Liver (tissue), 3 donors: ENCODE data around the gene MST1.

ENCODE experiments used
- CTCF ChIP-seq: fragments of 150-350 bp; IDR thresholded peaks from 2 replicates; pipeline ENCODE4 v1.5.1; 2017; ENCODE audit warnings: improper control_type of control experiment, low read depth, low read length; ENCODE audit not compliant: missing input control
- EGR1 ChIP-seq, 2 donors: IDR thresholded peaks; 2 replicates each; pipeline ENCODE4 v1.6.1; 2016 to 2018; ENCODE audit warnings: antibody characterized with exemption in 2 of 2, low read depth in 2 of 2
- GABPA ChIP-seq, 2 donors: IDR thresholded peaks in 1 of 2; conservative IDR thresholded peaks in 1 of 2; 2 replicates each; pipeline ENCODE4 v1.6.1; 2016; ENCODE audit warnings: antibody characterized with exemption in 2 of 2, mild to moderate bottlenecking in 1 of 2, moderate library complexity in 1 of 2
- JUND ChIP-seq, 2 donors: IDR thresholded peaks; 2 replicates each; pipeline ENCODE4 v1.6.1; 2016; ENCODE audit warnings: antibody characterized with exemption in 2 of 2
- REST ChIP-seq: IDR thresholded peaks from 2 replicates; pipeline ENCODE4 v1.6.1; 2016; ENCODE audit warnings: antibody characterized with exemption, mild to moderate bottlenecking
- donor health status: healthy.
- donor health status: healthy.

GRCh38 chr3:49655731-49656285 lies 33.5 kb downstream of the MST1 start:
- TF ChIP-seq CTCF: no peak
- no peak for TF ChIP-seq EGR1 (IDR thresholded peaks at IDR 0.05; ENCODE audit: low read depth in 2 of 2)
- no peak for TF ChIP-seq JUND (IDR thresholded peaks at IDR 0.05)
- TF ChIP-seq REST: no peak
- TF ChIP-seq GABPA (IDR thresholded peaks at IDR 0.05 in 1 of 2, conservative IDR thresholded peaks at IDR 0.05 in 1 of 2): no peak
